ENCODE data around the gene BEX5. TPM values are rescaled to one million over a fixed set of nuclear protein-coding genes. Genes with fewer than 3 reads are reported as not detected.

Gene BEX5
- total RNA-seq, 4 donors from 2014 or later, result 0.46 TPM; not detected in 3

DNA sequence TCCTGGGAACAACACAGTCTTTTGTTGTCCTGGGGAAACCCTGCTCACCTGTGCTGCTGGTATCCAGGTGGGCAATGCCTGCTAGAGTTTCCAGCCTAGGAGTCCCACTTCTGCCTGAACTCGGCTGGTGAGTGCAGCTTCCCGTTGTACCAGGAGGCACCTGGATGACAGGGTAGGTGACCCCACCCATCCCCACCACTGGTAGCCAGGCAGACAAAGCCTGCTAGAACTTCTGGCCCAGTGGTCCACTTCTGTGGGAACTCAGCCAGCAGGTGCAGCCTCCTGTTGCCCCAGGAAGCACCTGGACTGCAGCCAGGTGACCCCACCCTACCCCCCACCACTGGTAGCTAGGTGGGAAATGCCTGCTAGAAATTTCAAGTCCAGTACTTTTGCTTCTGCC lies 40.0 kb downstream of the BEX5 start:
- in situ Hi-C loops (cut with MboI; ENCODE audit: low sequenced_read_pairs in 4 of 4) (loop anchor here in 1 of 4 donors (25.0 kb wide), 1 partner anchor 103 kb away; no protein-coding TSS in a partner anchor), intact Hi-C loops (cut with DNase I; ENCODE audit: low total_unique reads) (no loop called here)
- Histone ChIP-seq H3K9me3 (no peaks in the 10 kb centered on the region), H3K4me1 (no peaks in the 10 kb centered on the region), H3K27ac (no peak overlapping the region), H3K27me3 (peaks cover 0 to 4% (median 0%) of the 10 kb centered on the region in 3 donors), H3K4me3 (no peak overlapping the region), H3K36me3 (no peaks in the 10 kb centered on the region)
- no peak for DNase-seq
- ATAC-seq, result no peak
- TF ChIP-seq POLR2A (IDR thresholded peaks at IDR 0.05), result no peak
- no peak for TF ChIP-seq CTCF (IDR thresholded peaks at IDR 0.05 in 4 of 5, conservative IDR thresholded peaks at IDR 0.05 in 1 of 5)

- no peak for ATAC-seq
- intact Hi-C loops (cut with DNase I; ENCODE audit: low total_unique reads) (no loop called here), in situ Hi-C loops (cut with MboI; ENCODE audit: low sequenced_read_pairs in 4 of 4) (loop anchor here in 1 of 4 donors (25.0 kb wide), 1 partner anchor 101 kb away; no protein-coding TSS in a partner anchor)
- Histone ChIP-seq H3K4me1 (no peaks in the 10 kb centered on the region), H3K27me3 (peaks cover 0 to 4% (median 0%) of the 10 kb centered on the region in 3 donors), H3K27ac (no peak overlapping the region), H3K4me3 (no peak overlapping the region), H3K36me3 (no peaks in the 10 kb centered on the region), H3K9me3 (no peaks in the 10 kb centered on the region)
- no peak for TF ChIP-seq POLR2A (IDR thresholded peaks at IDR 0.05)
- no peak for TF ChIP-seq CTCF (IDR thresholded peaks at IDR 0.05 in 4 of 5, conservative IDR thresholded peaks at IDR 0.05 in 1 of 5)
- no peak for DNase-seq
Measured at GRCh38 chrX:102113367-102113766, 42.4 kb downstream of the BEX5 start.

Other genes with a start within 250 kb of the BEX5 start
- gene ZMAT1, start 223.9 kb downstream of the BEX5 start, total RNA-seq, result 1 to 10 TPM in 3 of 4 donors, under 1 TPM in 1; 0.68 to 2.7 (median 1.2) TPM
- not detected for gene TCEAL2, start 30.3 kb downstream of the BEX5 start, total RNA-seq
- not detected for gene TCEAL6, start 13.5 kb downstream of the BEX5 start, total RNA-seq
- not detected for gene TCP11X1, start 59.3 kb upstream of the BEX5 start, total RNA-seq
- not detected for gene NXF2, start 91.2 kb upstream of the BEX5 start, total RNA-seq

All from gastrocnemius medialis (tissue), 4 donors.